ENCODE data around the gene CFAP74. TPM values are rescaled to one million over a fixed set of nuclear protein-coding genes. Genes with fewer than 3 reads are reported as not detected.

The CFAP74 gene
- total and polyA plus RNA-seq, 2 experiments from 2014 or later: not detected

GRCh38 chr1:1929102-1929638 lies 74.4 kb downstream of the CFAP74 start:
- WGBS (ENCODE audit: low lambda C conversion rate, missing lambda C conversion rate): 70% methylated on average over 9 of the region's 10 CpGs
- no peak overlapping the region for H3K4me2 ChIP-seq

GRCh38 chr1:1928231-1929101 lies 75.1 kb downstream of the CFAP74 start:
- DNase-seq (ENCODE audit: low spot score): no peak
- WGBS (ENCODE audit: low lambda C conversion rate, missing lambda C conversion rate): 89% methylated on average over 30 of the region's 34 CpGs

More at GRCh38 chr1:1929102-1929638, 74.4 kb downstream of the CFAP74 start:
- TF ChIP-seq EZH2phosphoT487 (IDR thresholded peaks at IDR 0.05; ENCODE audit: low read depth, severe bottlenecking, unreplicated experiment) (no peak), EZH2 (IDR thresholded peaks at IDR 0.05; ENCODE audit: borderline replicate concordance) (no peak), CTCF (IDR thresholded peaks at IDR 0.05; ENCODE audit: poor library complexity) (no peak)
- Histone ChIP-seq H3K4me1 (ENCODE audit: insufficient read depth) (no peaks in the 10 kb centered on the region), H3K4me3 (no peak overlapping the region), H3K9me3 (ENCODE audit: low read depth) (no peaks in the 10 kb centered on the region), H2AFZ (no peak overlapping the region), H3K36me3 (replicated peaks; ENCODE audit: insufficient read depth, low read depth) (no peaks in the 10 kb centered on the region), H3K27ac (no peak overlapping the region), H3K27me3 (no peaks in the 10 kb centered on the region), H3K9me2 (replicated peaks; ENCODE audit: insufficient read depth) (no peaks in the 10 kb centered on the region), H3K79me2 (no peaks in the 10 kb centered on the region), H4K20me1 (ENCODE audit: insufficient read depth, poor library complexity, severe bottlenecking) (no peaks in the 10 kb centered on the region)
- DNase-seq (ENCODE audit: low spot score): no peak

GRCh38 chr1:1927751-1928150 lies 75.8 kb downstream of the CFAP74 start:
- Histone ChIP-seq H3K9me2 (replicated peaks; ENCODE audit: insufficient read depth) (no peaks in the 10 kb centered on the region), H4K20me1 (ENCODE audit: insufficient read depth, poor library complexity, severe bottlenecking) (no peaks in the 10 kb centered on the region), H3K27me3 (no peaks in the 10 kb centered on the region), H3K4me1 (ENCODE audit: insufficient read depth) (peaks cover 8% of the 10 kb centered on the region), H3K4me3 (no peak overlapping the region), H3K36me3 (replicated peaks; ENCODE audit: insufficient read depth, low read depth) (no peaks in the 10 kb centered on the region), H3K9me3 (ENCODE audit: low read depth) (no peaks in the 10 kb centered on the region), H2AFZ (no peak overlapping the region), H3K79me2 (no peaks in the 10 kb centered on the region), H3K4me2 (no peak overlapping the region), H3K27ac (no peak overlapping the region)
- WGBS (ENCODE audit: low lambda C conversion rate, missing lambda C conversion rate): 96% methylated on average over 24 of the region's 25 CpGs
- TF ChIP-seq CTCF (IDR thresholded peaks at IDR 0.05; ENCODE audit: poor library complexity) (no peak), EZH2phosphoT487 (IDR thresholded peaks at IDR 0.05; ENCODE audit: low read depth, severe bottlenecking, unreplicated experiment) (no peak), EZH2 (IDR thresholded peaks at IDR 0.05; ENCODE audit: borderline replicate concordance) (no peak)
- peak; percentile 1 for DNase-seq (ENCODE audit: low spot score)

More at GRCh38 chr1:1928231-1929101, 75.1 kb downstream of the CFAP74 start:
- Histone ChIP-seq H2AFZ (no peak overlapping the region), H3K27ac (no peak overlapping the region), H3K27me3 (no peaks in the 10 kb centered on the region), H3K79me2 (no peaks in the 10 kb centered on the region), H3K4me3 (no peak overlapping the region), H3K9me3 (ENCODE audit: low read depth) (no peaks in the 10 kb centered on the region), H4K20me1 (ENCODE audit: insufficient read depth, poor library complexity, severe bottlenecking) (no peaks in the 10 kb centered on the region), H3K9me2 (replicated peaks; ENCODE audit: insufficient read depth) (no peaks in the 10 kb centered on the region), H3K4me2 (no peak overlapping the region), H3K4me1 (ENCODE audit: insufficient read depth) (peaks cover 1% of the 10 kb centered on the region), H3K36me3 (replicated peaks; ENCODE audit: insufficient read depth, low read depth) (no peaks in the 10 kb centered on the region)
- no peak for TF ChIP-seq EZH2 (IDR thresholded peaks at IDR 0.05; ENCODE audit: borderline replicate concordance)
- no peak for TF ChIP-seq EZH2phosphoT487 (IDR thresholded peaks at IDR 0.05; ENCODE audit: low read depth, severe bottlenecking, unreplicated experiment)
- no peak for TF ChIP-seq CTCF (IDR thresholded peaks at IDR 0.05; ENCODE audit: poor library complexity)
